Heart left ventricle (tissue), 13 donors: Measurements from ENCODE around the gene TIPARP.

Experiments
- POLR2A ChIP-seq, 2 donors: fragments of 450-650 bp; IDR thresholded peaks; one replicate each; pipeline ENCODE4 v1.6.1; 2017; ENCODE audit warnings: antibody characterized with exemption in 2 of 2, mild to moderate bottlenecking in 2 of 2, moderate library complexity in 2 of 2
- TF ChIP-seq, protein P1 (sequence below), 12 donors: fragments of 200-600 bp; sonication (generic) in 4 of 12; IDR thresholded peaks; one replicate each; pipeline versions ENCODE4 v1.5.0 to v1.8.0; 2018 to 2022; ENCODE audit warnings: antibody characterized with exemption in 12 of 12, mild to moderate bottlenecking in 5 of 12
- donor health status: ischemic (EF 13 %, LVEDD 7.1; RV severe dilation, severe dysfunction).
- donor health status: DM: no; HTN: yes; CAD: no.
- donor health status: DM: no; HTN: no; CAD: no.
- donor health status: ischemic (EF 25% LVEDD 6.9; RV normal size, moderate dysfunction).
- donor health status: ischemic (EF 25% LVEDD 5.7; RV mildly dilated, moderate dysfunction).
- donor health status: ischemic (EF 35%, LVEDD 5.7; RV mildly dilated, moderate dysfunction).
- donor health status: nonischemic (EF 11% LVEDD 7.7; RV severe dilation, severe dysfunction).
- donor health status: DM: yes; HTN: yes; CAD: no.
- donor health status: PGD.
- donor health status: ischemic (EF 29% LVEDD 5.4; RV normal size, mild dysfunction).
- donor health status: nonischemic (EF 23%, LVEDD 6.1; RV moderate dilation, normal function).

DNA sequence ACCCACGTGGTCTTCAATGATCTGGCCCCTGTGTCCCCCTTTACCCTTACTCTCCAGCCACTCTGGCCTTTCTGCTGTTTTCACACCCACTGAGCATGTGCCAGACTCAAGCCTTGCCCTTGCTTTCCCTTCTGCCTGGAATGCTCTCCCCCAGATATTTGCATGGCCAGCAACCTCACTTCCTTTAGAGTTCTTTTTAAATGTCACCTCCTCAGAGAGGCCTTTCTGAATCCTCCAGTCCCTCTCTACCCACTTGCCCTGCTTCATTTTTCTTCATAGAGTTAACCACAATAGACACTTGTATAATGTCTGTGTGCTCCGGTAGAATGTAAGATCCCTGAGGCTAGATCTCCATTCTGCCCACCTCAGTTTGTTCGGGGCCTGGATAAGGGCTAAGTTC lies 39.4 kb upstream of the TIPARP start:
- TF ChIP-seq POLR2A (IDR thresholded peaks at IDR 0.05), result no peak
- TF ChIP-seq, protein P1, sequence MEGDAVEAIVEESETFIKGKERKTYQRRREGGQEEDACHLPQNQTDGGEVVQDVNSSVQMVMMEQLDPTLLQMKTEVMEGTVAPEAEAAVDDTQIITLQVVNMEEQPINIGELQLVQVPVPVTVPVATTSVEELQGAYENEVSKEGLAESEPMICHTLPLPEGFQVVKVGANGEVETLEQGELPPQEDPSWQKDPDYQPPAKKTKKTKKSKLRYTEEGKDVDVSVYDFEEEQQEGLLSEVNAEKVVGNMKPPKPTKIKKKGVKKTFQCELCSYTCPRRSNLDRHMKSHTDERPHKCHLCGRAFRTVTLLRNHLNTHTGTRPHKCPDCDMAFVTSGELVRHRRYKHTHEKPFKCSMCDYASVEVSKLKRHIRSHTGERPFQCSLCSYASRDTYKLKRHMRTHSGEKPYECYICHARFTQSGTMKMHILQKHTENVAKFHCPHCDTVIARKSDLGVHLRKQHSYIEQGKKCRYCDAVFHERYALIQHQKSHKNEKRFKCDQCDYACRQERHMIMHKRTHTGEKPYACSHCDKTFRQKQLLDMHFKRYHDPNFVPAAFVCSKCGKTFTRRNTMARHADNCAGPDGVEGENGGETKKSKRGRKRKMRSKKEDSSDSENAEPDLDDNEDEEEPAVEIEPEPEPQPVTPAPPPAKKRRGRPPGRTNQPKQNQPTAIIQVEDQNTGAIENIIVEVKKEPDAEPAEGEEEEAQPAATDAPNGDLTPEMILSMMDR (IDR thresholded peaks at IDR 0.05), result no peak
